H9 (cell line): Measurements from ENCODE around the gene SLFN5. TPM values are rescaled to one million over a fixed set of nuclear protein-coding genes. Genes with fewer than 3 reads are reported as not detected.

Source experiments
- DNase-seq: peaks from one replicate; pipeline ENCODE4 v3.0.0-alpha.2; 2017
- H2AFZ ChIP-seq: one replicate; pipeline ENCODE4 v1.6.1; 2013; ENCODE audit warnings: mild to moderate bottlenecking, low read length, control low read depth, moderate library complexity
- H2AK5ac ChIP-seq: 2 replicates; pipeline ENCODE4 v1.6.1; 2013; ENCODE audit warnings: low read length, control low read depth, mixed read lengths; ENCODE audit not compliant: insufficient read length
- H2BK120ac ChIP-seq: one replicate; pipeline ENCODE4 v1.6.1; 2013; ENCODE audit warnings: low read depth, mild to moderate bottlenecking, low read length, control low read depth, inconsistent platforms; ENCODE audit not compliant: poor library complexity, severe bottlenecking
- H2BK12ac ChIP-seq: 2 replicates; pipeline ENCODE4 v1.6.1; 2013; ENCODE audit warnings: low read length, control low read depth, mixed read lengths, low read depth; ENCODE audit not compliant: insufficient read length
- H2BK15ac ChIP-seq: 2 replicates; pipeline ENCODE4 v1.6.1; 2013; ENCODE audit warnings: low read depth, low read length, control low read depth
- H2BK20ac ChIP-seq: one replicate; pipeline ENCODE4 v1.6.1; 2013; ENCODE audit warnings: low read depth, mild to moderate bottlenecking, low read length, control low read depth, inconsistent platforms; ENCODE audit not compliant: poor library complexity, severe bottlenecking
- H2BK5ac ChIP-seq: 2 replicates; pipeline ENCODE4 v1.6.1; 2013; ENCODE audit warnings: low read length, control low read depth, mixed read lengths; ENCODE audit not compliant: insufficient read length
- H3K14ac ChIP-seq: 2 replicates; pipeline ENCODE4 v1.6.1; 2013; ENCODE audit warnings: low read length, control low read depth; ENCODE audit not compliant: insufficient read depth
- H3K18ac ChIP-seq: 2 replicates; pipeline ENCODE4 v1.6.1; 2013; ENCODE audit warnings: low read depth, mild to moderate bottlenecking, mixed read lengths, low read length, control low read depth; ENCODE audit not compliant: insufficient read length
- H3K23ac ChIP-seq: 2 replicates; pipeline ENCODE4 v1.6.1; 2013; ENCODE audit warnings: low read length, control low read depth, mixed read lengths, low read depth; ENCODE audit not compliant: insufficient read length
- H3K23me2 ChIP-seq: 2 replicates; pipeline ENCODE4 v1.6.1; 2013; ENCODE audit warnings: low read depth, mild to moderate bottlenecking, mixed read lengths, low read length, control low read depth; ENCODE audit not compliant: insufficient read length, poor library complexity, severe bottlenecking
- H3K27ac ChIP-seq: 2 replicates; pipeline ENCODE4 v1.5.1; 2013; ENCODE audit warnings: low read length, control low read depth, mixed read lengths, low read depth; ENCODE audit not compliant: insufficient read length
- H3K27me3 ChIP-seq: 2 replicates; pipeline ENCODE4 v1.6.1; 2013; ENCODE audit warnings: low read length, control low read depth, inconsistent platforms; ENCODE audit not compliant: insufficient read depth
- H3K4ac ChIP-seq: 2 replicates; pipeline ENCODE4 v1.6.1; 2013; ENCODE audit warnings: low read depth, mild to moderate bottlenecking, control low read depth, inconsistent platforms, low read length, moderate library complexity
- H3K4me1 ChIP-seq: 2 replicates; pipeline ENCODE4 v1.6.1; 2013; ENCODE audit warnings: low read length, control low read depth, inconsistent platforms; ENCODE audit not compliant: insufficient read depth
- H3K4me2 ChIP-seq: 2 replicates; pipeline ENCODE4 v1.6.1; 2013; ENCODE audit warnings: low read length, control low read depth, mixed read lengths; ENCODE audit not compliant: insufficient read length, insufficient read depth
- H3K56ac ChIP-seq: 2 replicates; pipeline ENCODE4 v1.6.1; 2013; ENCODE audit warnings: low read depth, mild to moderate bottlenecking, mixed read lengths, low read length, control low read depth; ENCODE audit not compliant: insufficient read length
- H3K79me1 ChIP-seq: 2 replicates; pipeline ENCODE4 v1.6.1; 2013; ENCODE audit warnings: low read depth, mild to moderate bottlenecking, moderate library complexity, low read length, control low read depth, inconsistent platforms; ENCODE audit not compliant: insufficient read depth, poor library complexity, severe bottlenecking
- H3K79me2 ChIP-seq: 2 replicates; pipeline ENCODE4 v1.6.1; 2013; ENCODE audit warnings: low read length, control low read depth, inconsistent platforms; ENCODE audit not compliant: insufficient read depth
- H3K9ac ChIP-seq: 2 replicates; pipeline ENCODE4 v1.6.1; 2013; ENCODE audit warnings: low read length, control low read depth, mixed read lengths; ENCODE audit not compliant: insufficient read length; ENCODE audit errors: extremely low read depth
- H3K9me3 ChIP-seq: one replicate; pipeline ENCODE4 v1.6.1; 2013; ENCODE audit warnings: low read depth, low read length, inconsistent platforms; ENCODE audit not compliant: control insufficient read depth
- H3T11ph ChIP-seq: one replicate; pipeline ENCODE4 v1.6.1; 2013; ENCODE audit warnings: mild to moderate bottlenecking, low read length, control low read depth, inconsistent platforms
- H4K20me1 ChIP-seq: one replicate; pipeline ENCODE4 v1.6.1; 2013; ENCODE audit not compliant: control insufficient read depth, insufficient read length, insufficient read depth
- H4K5ac ChIP-seq: 2 replicates; pipeline ENCODE4 v1.6.1; 2013; ENCODE audit warnings: low read depth, mild to moderate bottlenecking, mixed read lengths, low read length, control low read depth; ENCODE audit not compliant: insufficient read length
- H4K8ac ChIP-seq: replicated peaks from 2 replicates; pipeline ENCODE4 v1.6.1; 2013; ENCODE audit warnings: low read length, control low read depth, mixed read lengths, low read depth; ENCODE audit not compliant: insufficient read length
- H4K91ac ChIP-seq: 2 replicates; pipeline ENCODE4 v1.6.1; 2013; ENCODE audit warnings: low read depth, mild to moderate bottlenecking, moderate library complexity, mixed read lengths, low read length, control low read depth; ENCODE audit not compliant: insufficient read length
- H3K27ac Mint-ChIP-seq, 3 experiments: 2 replicates in 2 of 3; 3 replicates in 1 of 3; pipeline ENCODE4 v1.8.0; 2020 to 2021; ENCODE audit warnings: mixed read lengths in 3 of 3, mild to moderate bottlenecking in 1 of 3, moderate library complexity in 1 of 3
- H3K27me3 Mint-ChIP-seq: 2 replicates; pipeline ENCODE4 v1.8.0; 2021; ENCODE audit warnings: low read depth, mild to moderate bottlenecking, moderate library complexity, mixed read lengths
- H3K36me3 Mint-ChIP-seq, 3 experiments: 2 replicates in 2 of 3; 3 replicates in 1 of 3; pipeline ENCODE4 v1.8.0; 2020 to 2021; ENCODE audit warnings: low read depth in 3 of 3, mixed read lengths in 3 of 3; ENCODE audit not compliant: insufficient read depth in 1 of 3
- H3K4me1 Mint-ChIP-seq, 2 experiments: 2 replicates each; pipeline ENCODE4 v1.8.0; 2020; ENCODE audit warnings: mixed read lengths in 2 of 2
- H3K4me3 Mint-ChIP-seq, 2 experiments: 2 replicates in 1 of 2; 3 replicates in 1 of 2; pipeline ENCODE4 v1.8.0; 2020 to 2021; ENCODE audit warnings: mild to moderate bottlenecking in 2 of 2, mixed read lengths in 2 of 2, moderate library complexity in 1 of 2
- H3K9me3 Mint-ChIP-seq, 2 experiments: 2 replicates in 1 of 2; 3 replicates in 1 of 2; pipeline ENCODE4 v1.8.0; 2020; ENCODE audit warnings: mild to moderate bottlenecking in 2 of 2, mixed read lengths in 2 of 2, moderate library complexity in 1 of 2
- CTCF ChIP-seq: fragments of 200-600 bp; sonication (generic); conservative IDR thresholded peaks from 3 replicates; pipeline ENCODE4 v1.8.0; 2021; ENCODE audit warnings: antibody characterized with exemption, mild to moderate bottlenecking
- WGBS: extraction: QIAGEN DNeasy Blood & Tissue Kit; methylation state at CpG from one replicate; pipeline ENCODE4 v1.1.7; 2013; ENCODE audit warnings: missing lambda C conversion rate, low lambda C conversion rate, mixed read lengths; ENCODE audit not compliant: insufficient read length; ENCODE audit errors: extremely low coverage; 5-methylcytosine and 5-hydroxymethylcytosine counted together
- total RNA-seq: library from RNA; stranded (reverse); gene quantifications from 2 replicates; pipeline ENCODE4 v1.2.1, GENCODE V29; 2021

SLFN5 gene
- total RNA-seq, 1 experiment from 2014 or later, result 2.9 TPM

GRCh38 chr17:35227546-35227945 lies 15.3 kb upstream of the SLFN5 start:
- DNase-seq, result no peak
- no peaks in the 10 kb centered on the region for H3K79me2 ChIP-seq
- Mint-ChIP-seq H3K4me1 (peaks cover 0 to 4% of the 10 kb centered on the region in 2 experiments; a peak in 2 of 4 replicates), H3K4me3 (no peak overlapping the region), H3K36me3 (no peaks in the 10 kb centered on the region; a peak in 1 of 7 replicates), H3K27ac (no peak overlapping the region), H3K9me3 (peaks cover 4 to 6% of the 10 kb centered on the region in 2 experiments; a peak in 2 of 5 replicates), H3K27me3 (peaks cover 3% of the 10 kb centered on the region; the same call in 1 of the 2 replicates)
- H3K23ac ChIP-seq, result no peak overlapping the region
- no peak overlapping the region for H2BK12ac ChIP-seq
- no peak overlapping the region for H3K14ac ChIP-seq
- H2BK120ac ChIP-seq, result no peak overlapping the region
- no peak overlapping the region for H4K8ac ChIP-seq
- no peak overlapping the region for H3K4me2 ChIP-seq
- no peak overlapping the region for H2AK5ac ChIP-seq
- no peaks in the 10 kb centered on the region for H3K23me2 ChIP-seq
- no peak overlapping the region for H2BK5ac ChIP-seq
- no peak overlapping the region for H3K9ac ChIP-seq
- H3K4me1 ChIP-seq, result no peaks in the 10 kb centered on the region
- H3K27me3 ChIP-seq, result no peaks in the 10 kb centered on the region
- H3K4ac ChIP-seq, result no peak overlapping the region
- no peak overlapping the region for H4K5ac ChIP-seq
- no peaks in the 10 kb centered on the region for H3K9me3 ChIP-seq
- H2AFZ ChIP-seq, result no peak overlapping the region
- H3K79me1 ChIP-seq, result no peaks in the 10 kb centered on the region
- H3K27ac ChIP-seq, result no peak overlapping the region
- no peak overlapping the region for H2BK15ac ChIP-seq
- no peak for TF ChIP-seq CTCF
- WGBS, result no CpG with 5 or more reads among the region's 2 CpGs
- H4K20me1 ChIP-seq, result no peaks in the 10 kb centered on the region
- H3K56ac ChIP-seq, result no peak overlapping the region
- no peak overlapping the region for H4K91ac ChIP-seq
- H3K18ac ChIP-seq, result no peak overlapping the region
- H2BK20ac ChIP-seq, result no peak overlapping the region
- H3T11ph ChIP-seq, result no peak overlapping the region
